NCI-H460 (cell line): ENCODE data around the gene AMIGO3. TPM values are rescaled to one million over a fixed set of nuclear protein-coding genes. Genes with fewer than 3 reads are reported as not detected.
A peak's percentile ranks its signal among the peaks of the same experiment; 100 is the strongest.
"Not testable (repeated sequence)": the region's sequence is repeated elsewhere in the genome, so short reads cannot be mapped to it uniquely, and the experiment has no call there.

Experiments used
- DNase-seq: peaks from one replicate; pipeline ENCODE4 v3.0.0-alpha.2; 2016; ENCODE audit warnings: low read depth; ENCODE audit errors: extremely low read depth
- total RNA-seq: library from RNA; depleted of rRNA; stranded (reverse); fragments of >200 nt; shearing (Covaris generic); gene quantifications from 2 replicates; pipeline ENCODE4 v1.2.3, GENCODE V29; 2014

Gene AMIGO3
- total RNA-seq, 1 experiment from 2014 or later = not detected

DNA sequence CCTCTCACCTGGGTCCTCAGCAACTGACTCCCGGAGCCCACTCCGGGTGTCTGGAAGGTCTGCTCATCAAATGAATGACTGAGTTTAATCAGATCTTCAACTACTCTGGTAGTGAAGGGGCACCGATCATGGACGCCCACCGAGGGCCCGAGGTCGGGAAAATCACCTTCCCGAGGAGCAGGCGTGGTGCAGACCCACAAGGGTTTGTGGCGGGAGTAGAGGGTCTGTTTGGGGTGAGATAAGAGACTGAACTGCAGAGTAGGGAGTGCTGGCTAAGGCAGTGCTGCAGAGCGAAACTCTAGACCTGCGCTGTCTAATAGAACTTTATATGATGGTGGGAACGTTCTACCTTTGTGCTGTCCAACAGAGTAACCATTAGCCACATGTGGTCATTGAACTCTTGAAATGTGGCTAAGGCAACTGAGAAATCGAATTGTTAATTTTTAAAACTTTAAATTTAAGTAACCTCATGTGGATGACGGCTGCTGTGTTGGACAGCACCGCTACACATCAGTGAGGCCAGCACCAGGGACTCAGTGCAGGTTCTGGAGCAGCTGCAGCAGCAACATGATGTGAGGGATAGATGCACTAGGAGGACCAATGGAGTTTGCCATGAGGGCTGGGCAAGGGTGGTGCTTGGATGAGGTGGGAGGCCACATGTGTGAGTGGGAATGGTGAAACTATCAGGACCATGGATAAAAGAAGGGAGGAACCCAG is 29.4 kb downstream of the AMIGO3 start:
- DNase-seq = not testable (repeated sequence)

- DNase-seq = peak; percentile 79
Measured at GRCh38 chr3:49689046-49689907, 30.2 kb downstream of the AMIGO3 start, which contains the start of the genes MST1 and RNF123. TSS of gene MST1 (minus strand) at chr3:49689474. CDS start at chr3:49688691, 783 bp downstream. TSS of gene RNF123 (plus strand) at chr3:49689557. CDS start at chr3:49691166, 1,609 bp downstream.

DNA sequence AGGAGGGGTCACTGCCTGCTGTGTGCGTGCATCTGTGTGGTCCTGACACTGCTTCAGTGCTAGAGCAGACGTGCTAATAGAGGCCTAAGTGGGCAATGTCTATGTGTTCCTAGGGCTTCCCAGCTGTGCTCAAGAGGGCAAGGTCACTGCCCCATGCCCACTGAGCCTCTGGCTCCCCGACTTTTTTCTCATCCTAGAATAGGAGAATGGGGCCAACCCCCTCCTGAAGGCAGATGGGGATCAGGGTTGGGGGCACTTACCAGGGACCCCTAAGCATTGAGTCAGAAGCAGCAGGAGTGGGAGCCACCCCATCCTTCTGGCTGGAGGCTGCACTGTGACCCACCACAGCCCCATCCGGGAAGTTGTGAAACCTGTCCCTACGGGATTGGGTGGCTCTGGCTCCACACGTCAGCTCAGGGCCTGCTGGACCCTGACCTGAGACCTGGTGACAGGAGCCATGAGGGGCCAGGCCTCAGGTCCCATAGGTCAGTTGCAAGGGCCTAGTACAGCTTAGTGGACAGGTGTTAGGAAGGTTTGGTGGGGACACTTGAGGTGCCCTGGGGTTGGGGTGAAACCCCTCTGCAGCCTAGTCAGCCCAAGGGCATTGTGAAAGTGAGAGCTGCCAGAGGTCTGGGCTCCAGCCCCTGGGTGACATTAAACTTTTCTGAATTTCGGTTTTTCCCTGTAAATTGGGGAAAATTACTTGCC is 31.0 kb downstream of the AMIGO3 start:
- DNase-seq = not testable (repeated sequence)

DNA sequence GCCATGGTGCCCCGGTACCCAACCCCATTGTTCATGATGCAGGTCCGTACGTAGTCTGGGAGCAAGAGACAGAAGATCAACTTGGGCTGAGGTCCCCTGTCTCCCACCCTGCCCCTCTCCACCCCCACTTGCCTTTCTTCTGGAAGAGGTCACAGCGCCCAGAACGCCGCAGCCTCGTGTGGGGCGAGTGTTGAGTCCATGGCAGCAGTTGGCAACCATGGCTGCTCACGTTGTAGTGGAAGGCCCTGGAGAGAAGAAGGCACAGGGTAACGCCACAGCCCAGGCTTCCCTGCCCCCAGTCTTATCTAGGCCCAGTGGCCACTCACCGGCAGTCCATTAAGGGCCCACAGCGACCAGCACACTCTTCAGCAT is 32.1 kb downstream of the AMIGO3 start:
- DNase-seq = not testable (repeated sequence)

DNA sequence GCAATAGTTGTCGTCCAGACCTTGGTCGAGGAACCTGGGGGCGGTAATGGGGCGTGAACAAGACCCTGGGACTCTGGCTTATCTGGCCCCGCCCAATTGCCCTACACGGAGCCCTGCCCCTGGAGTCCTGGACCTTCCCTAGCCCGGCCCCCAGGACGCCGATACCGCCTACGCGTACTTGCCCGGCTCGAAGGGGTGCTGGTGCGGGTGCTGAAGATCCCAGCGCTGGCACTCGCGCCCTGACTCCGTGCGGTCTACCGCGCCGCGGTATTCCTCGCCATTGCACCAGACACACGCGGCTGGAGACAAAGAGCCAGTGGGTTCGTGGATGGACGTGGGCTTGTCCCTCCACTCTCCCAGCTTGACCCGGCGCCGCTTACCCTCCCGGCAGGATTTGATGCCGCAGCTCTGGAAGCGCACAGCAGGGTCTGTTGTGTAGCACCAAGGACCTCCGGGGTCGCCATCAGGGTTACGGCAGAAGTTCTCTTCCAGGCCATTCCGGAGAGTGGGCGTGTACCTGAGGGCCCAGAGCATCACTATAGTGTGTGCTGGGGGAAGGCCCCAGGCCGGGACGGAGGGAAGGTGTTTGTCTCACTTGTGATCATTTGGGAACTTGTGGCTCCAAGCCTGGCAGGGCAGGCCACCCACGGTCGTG is 32.6 kb downstream of the AMIGO3 start:
- DNase-seq = not testable (repeated sequence)

DNA sequence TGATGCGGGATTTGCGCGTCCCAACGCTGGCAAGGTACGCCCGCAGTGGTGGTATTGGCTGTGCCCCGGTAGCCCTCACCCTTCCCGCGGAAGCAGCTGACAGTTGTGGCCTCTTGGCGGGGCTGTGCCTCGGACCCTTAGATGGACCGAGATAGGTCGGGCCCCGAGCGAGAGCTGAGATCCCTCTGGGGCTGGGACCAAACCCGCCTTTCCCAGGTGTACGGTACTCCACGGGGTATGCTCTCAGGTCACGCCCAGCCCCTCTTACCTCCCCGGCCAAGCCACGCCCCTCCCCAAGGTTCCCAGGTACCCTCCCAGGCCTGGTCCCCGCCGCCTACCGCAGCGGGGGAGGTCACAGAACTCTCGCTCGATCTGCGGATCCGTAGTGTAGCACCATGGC is 33.1 kb downstream of the AMIGO3 start:
- DNase-seq = not testable (repeated sequence)

DNA sequence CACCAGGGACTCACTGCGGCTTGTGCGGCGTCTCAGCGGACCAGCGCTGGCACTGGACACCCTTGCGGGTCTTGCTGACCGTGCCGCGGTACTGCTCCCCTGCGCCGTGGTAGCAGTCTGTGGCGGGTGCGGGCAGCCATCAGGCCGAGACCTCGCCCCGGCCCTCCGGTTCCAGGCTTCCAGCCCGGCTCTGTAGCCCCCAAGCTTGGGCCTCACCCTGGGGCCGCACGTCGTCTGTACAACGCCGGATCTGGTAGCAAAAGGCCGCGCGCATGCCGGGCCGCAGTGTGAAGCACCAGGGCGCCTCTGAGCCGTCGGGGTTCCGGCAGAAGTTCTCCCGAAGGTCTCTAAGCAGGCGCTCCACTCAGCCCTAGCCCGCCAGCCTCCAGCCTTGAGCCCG is 33.6 kb downstream of the AMIGO3 start:
- not testable (repeated sequence) for DNase-seq

DNA sequence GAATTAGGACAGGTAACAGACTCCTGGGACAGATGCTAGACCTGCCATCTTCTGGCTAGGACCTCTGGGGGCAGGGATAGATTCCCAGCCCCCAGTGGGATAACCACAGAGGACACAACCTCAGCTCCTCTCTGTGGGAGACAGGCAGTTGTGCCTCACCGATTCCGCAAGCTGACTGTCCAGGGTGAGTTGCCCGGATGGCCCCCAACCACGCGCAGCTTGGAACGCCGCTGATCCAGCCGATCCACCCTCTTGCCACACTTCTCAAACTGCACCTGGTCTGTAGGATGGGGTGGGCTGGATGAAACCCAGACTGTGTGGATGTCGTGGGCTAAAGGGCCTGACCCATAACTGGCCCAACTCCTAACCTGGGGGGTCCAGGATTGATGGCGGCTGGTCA is 34.4 kb downstream of the AMIGO3 start:
- not testable (repeated sequence) for DNase-seq

GRCh38 chr3:49684453-49684852 is 35.0 kb downstream of the AMIGO3 start:
- DNase-seq = not testable (repeated sequence)

- no peak for DNase-seq
Measured at GRCh38 chr3:49683162-49683561, 36.3 kb downstream of the AMIGO3 start.

DNA sequence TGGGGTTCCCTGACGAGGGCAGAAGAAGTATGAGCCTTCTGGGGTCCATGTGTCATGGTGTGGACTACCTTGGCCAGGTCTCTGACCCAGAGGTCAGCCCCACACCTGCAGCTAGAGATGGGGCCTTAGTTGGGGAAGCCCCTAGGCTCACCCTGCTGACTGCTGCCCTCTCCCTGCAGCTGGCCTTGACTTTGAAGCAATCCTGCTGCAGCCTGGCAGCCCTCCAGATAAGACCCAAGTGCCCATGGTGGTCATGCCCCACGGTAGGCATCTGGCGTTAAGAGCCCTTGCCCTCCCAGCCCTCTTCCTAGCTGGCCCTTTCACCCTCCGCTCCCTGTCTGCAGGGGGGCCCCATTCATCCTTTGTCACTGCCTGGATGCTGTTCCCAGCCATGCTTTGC is 37.9 kb downstream of the AMIGO3 start:
- DNase-seq = no peak

DNA sequence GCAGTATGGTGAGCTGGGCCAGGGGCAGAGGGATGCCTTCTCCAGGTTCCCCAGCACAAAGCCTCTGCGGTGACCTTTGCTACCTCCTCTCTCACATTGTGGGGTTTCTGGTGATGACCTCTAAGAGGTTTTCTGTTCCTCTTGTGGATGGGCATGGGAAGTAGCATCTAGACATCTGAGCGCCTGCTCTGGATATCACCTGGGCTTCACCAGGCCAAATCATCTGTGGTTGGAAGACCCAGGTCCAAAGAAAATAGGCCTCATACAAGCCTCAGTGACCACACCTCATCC is 38.3 kb downstream of the AMIGO3 start:
- DNase-seq = no peak

GRCh38 chr3:49680493-49681231 is 38.8 kb downstream of the AMIGO3 start:
- no peak for DNase-seq

DNA sequence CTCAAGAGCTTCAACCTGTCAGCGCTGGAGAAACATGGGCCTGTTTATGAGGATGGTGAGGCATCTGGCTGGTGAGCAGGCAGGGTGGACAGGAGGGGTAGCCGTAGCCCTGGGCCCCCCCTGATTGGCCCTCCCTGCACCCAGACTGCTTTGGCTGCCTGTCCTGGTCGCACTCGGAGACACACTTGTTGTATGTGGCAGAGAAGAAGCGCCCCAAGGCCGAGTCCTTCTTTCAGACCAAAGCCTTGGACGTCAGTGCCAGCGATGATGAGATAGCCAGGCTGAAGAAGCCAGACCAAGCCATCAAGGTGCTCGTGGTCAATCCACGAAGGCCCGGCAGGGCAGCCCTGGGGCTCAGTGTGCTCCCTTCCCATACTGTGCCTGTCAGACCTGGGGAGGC is 43.6 kb downstream of the AMIGO3 start:
- no peak for DNase-seq

- DNase-seq = no peak
Measured at GRCh38 chr3:49674497-49674983, 44.9 kb downstream of the AMIGO3 start.

- peak; percentile 95 for DNase-seq
Measured at GRCh38 chr3:49673715-49674496, 45.6 kb downstream of the AMIGO3 start, which contains the start of gene APEH. TSS of gene APEH (plus strand) at chr3:49674351. CDS start at chr3:49674402, 51 bp downstream.

DNA sequence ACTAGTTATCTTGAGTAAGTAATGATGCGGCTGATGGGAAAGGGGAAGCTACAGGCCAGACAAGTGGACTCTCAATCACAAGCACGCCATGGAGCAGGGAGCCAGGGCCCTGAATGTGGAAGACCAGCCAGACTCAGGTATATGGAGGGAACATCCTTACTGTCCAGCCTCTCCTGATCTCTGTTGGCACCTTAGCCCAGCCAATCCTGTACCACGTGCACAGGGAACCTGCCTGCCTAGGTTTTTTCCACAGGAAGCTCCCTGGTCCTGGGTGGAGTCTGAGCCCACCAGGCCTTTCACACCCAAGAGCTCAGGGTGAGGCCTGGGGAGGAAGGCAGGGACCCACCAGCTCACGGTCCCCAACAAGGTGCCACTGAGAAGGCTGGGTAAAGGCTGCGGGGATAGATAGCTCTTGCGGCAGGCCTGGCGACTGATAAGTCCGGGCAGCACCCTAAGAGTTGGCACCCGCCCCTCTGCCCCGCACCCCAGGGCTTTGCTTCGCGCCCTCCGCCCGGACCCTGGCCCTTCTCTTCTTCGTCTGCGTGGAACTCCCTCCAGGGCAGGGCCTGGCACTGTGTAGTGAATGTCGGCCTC is 46.3 kb downstream of the AMIGO3 start:
- DNase-seq = no peak
